ENCODE results near the gene CASR. TPM values are rescaled to one million over a fixed set of nuclear protein-coding genes. Genes with fewer than 3 reads are reported as not detected.

CASR gene
- total RNA-seq, 4 donors from 2014 or later: 0.37 to 1.4 TPM; not detected in 2

- WGBS, 2 donors (ENCODE audit: low coverage in 1 of 2): 67% methylated on average over 1 of the region's 1 CpG
- no peak for TF ChIP-seq EP300 (IDR thresholded peaks at IDR 0.05; ENCODE audit: low read depth)
- no peak for TF ChIP-seq POLR2A (IDR thresholded peaks at IDR 0.05)
- TF ChIP-seq CTCF (IDR thresholded peaks at IDR 0.05): no peak
- no peak for TF ChIP-seq POLR2AphosphoS5 (IDR thresholded peaks at IDR 0.05)
- intact Hi-C loops (cut with DNase I; ENCODE audit: low total_unique reads): no loop called here
These were observed 70.1 kb downstream of the CASR start for GRCh38 chr3:122253581-122253980.

GRCh38 chr3:122255757-122256439, 72.4 kb downstream of the CASR start:
- TF ChIP-seq POLR2A (IDR thresholded peaks at IDR 0.05) (no peak), POLR2AphosphoS5 (IDR thresholded peaks at IDR 0.05) (no peak), CTCF (IDR thresholded peaks at IDR 0.05) (no peak), EP300 (IDR thresholded peaks at IDR 0.05; ENCODE audit: low read depth) (no peak)
- in situ Hi-C loops (cut with MboI; ENCODE audit: low pct_ligation_motif_present in 1 of 4, low pct_unique_long_range_greater_than_20kb in 1 of 4, low sequenced_read_pairs in 3 of 4): loop anchor here in 3 of 4 donors (10.0 to 25.0 kb wide), 5 partner anchors 144 to 719 kb away; partner anchors contain the start of genes POLQ (in 3 of the 3) and SLC15A2 (in 1 of the 3)
- no peaks in the 10 kb centered on the region for H3K9me3 ChIP-seq
- no peaks in the 10 kb centered on the region for H3K4me1 ChIP-seq
- intact Hi-C loops (cut with DNase I; ENCODE audit: low total_unique reads): no loop called here
- no peak for DNase-seq
- H3K27me3 ChIP-seq: no peaks in the 10 kb centered on the region
- H3K36me3 ChIP-seq: no peaks in the 10 kb centered on the region
- 29 to 36% methylated on average over 1 of the region's 1 CpG for WGBS, 2 donors (ENCODE audit: low coverage in 1 of 2)
- H3K4me3 ChIP-seq: no peak overlapping the region
- H3K27ac ChIP-seq: no peak overlapping the region

More at GRCh38 chr3:122253581-122253980, 70.1 kb downstream of the CASR start:
- no peak for DNase-seq
- Histone ChIP-seq H3K36me3 (no peaks in the 10 kb centered on the region), H3K9me3 (no peaks in the 10 kb centered on the region), H3K27me3 (no peaks in the 10 kb centered on the region), H3K4me3 (no peak overlapping the region), H3K27ac (no peak overlapping the region), H3K4me1 (no peaks in the 10 kb centered on the region)
- in situ Hi-C loops (cut with MboI; ENCODE audit: low pct_ligation_motif_present in 1 of 4, low pct_unique_long_range_greater_than_20kb in 1 of 4, low sequenced_read_pairs in 3 of 4): loop anchor here in 3 of 4 donors (10.0 to 25.0 kb wide), 5 partner anchors 141 to 716 kb away; partner anchors contain the start of genes POLQ (in 3 of the 3) and SLC15A2 (in 1 of the 3)

- no peak overlapping the region for H3K27ac ChIP-seq
- H3K4me1 ChIP-seq: no peaks in the 10 kb centered on the region
- in situ Hi-C loops (cut with MboI; ENCODE audit: low pct_ligation_motif_present in 1 of 4, low pct_unique_long_range_greater_than_20kb in 1 of 4, low sequenced_read_pairs in 3 of 4) (loop anchor here in 3 of 4 donors (10.0 to 25.0 kb wide), 5 partner anchors 146 to 721 kb away; partner anchors contain the start of genes POLQ (in 3 of the 3) and SLC15A2 (in 1 of the 3)), intact Hi-C loops (cut with DNase I; ENCODE audit: low total_unique reads) (no loop called here)
- H3K4me3 ChIP-seq: no peak overlapping the region
- no peak for DNase-seq
- 70 to 76% methylated on average over 7 of the region's 7 CpGs for WGBS, 2 donors (ENCODE audit: low coverage in 1 of 2)
- H3K9me3 ChIP-seq: no peaks in the 10 kb centered on the region
- TF ChIP-seq EP300 (IDR thresholded peaks at IDR 0.05; ENCODE audit: low read depth): no peak
- H3K36me3 ChIP-seq: no peaks in the 10 kb centered on the region
- H3K27me3 ChIP-seq: no peaks in the 10 kb centered on the region
These were observed 74.3 kb downstream of the CASR start for GRCh38 chr3:122257644-122258364.

GRCh38 chr3:122258757-122259371, 75.4 kb downstream of the CASR start:
- Histone ChIP-seq H3K36me3 (no peaks in the 10 kb centered on the region), H3K27me3 (no peaks in the 10 kb centered on the region), H3K27ac (no peak overlapping the region), H3K4me3 (no peak overlapping the region), H3K9me3 (no peaks in the 10 kb centered on the region), H3K4me1 (no peaks in the 10 kb centered on the region)
- intact Hi-C loops (cut with DNase I; ENCODE audit: low total_unique reads) (no loop called here), in situ Hi-C loops (cut with MboI; ENCODE audit: low pct_ligation_motif_present in 1 of 4, low pct_unique_long_range_greater_than_20kb in 1 of 4, low sequenced_read_pairs in 3 of 4) (loop anchor here in 3 of 4 donors (10.0 to 25.0 kb wide), 5 partner anchors 147 to 722 kb away; partner anchors contain the start of genes POLQ (in 3 of the 3) and SLC15A2 (in 1 of the 3))
- TF ChIP-seq CTCF (IDR thresholded peaks at IDR 0.05) (peak; percentile 40 to 69 (median 57)), POLR2AphosphoS5 (IDR thresholded peaks at IDR 0.05) (no peak)
- DNase-seq: peak; percentile 71
- WGBS, 2 donors (ENCODE audit: low coverage in 1 of 2): 2 to 4% methylated on average over 6 to 7 of the region's 7 CpGs

Measured in transverse colon (tissue), 4 donors.